ENCODE data around the gene PCSK5.

DNA sequence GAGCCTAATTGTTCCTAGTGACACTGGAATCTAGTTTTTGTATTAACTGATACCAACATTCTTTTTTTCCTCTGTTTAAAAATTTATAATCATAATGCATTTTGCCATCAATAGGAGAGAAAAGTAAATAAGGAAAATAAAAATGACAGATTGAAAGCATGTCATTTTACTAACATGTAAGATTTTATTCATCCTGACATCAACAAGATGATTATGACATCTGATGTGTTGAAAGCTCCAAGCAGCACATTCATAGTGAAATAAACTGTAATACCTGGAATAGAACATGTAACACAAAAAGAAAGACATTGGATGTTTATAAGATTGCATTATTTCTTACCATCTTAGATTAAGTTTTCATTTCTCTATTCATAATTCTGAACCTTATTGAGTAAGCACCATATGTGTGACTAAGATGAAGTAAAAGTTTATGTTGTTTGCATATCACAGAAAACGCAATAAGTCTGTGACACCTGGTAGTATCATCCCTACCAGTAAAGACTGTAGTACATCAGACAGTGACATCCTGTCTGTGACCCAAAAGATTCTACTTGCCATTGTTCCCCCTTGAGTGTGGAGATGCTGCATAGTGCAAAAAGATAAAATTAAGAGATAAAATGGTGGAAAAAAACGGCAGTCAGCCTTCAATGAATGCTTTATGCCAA is 225.6 kb downstream of the PCSK5 start:
- no peak for TF ChIP-seq CTCF (IDR thresholded peaks at IDR 0.05; ENCODE audit: low read depth, low read length, missing input control)
- TF ChIP-seq SP1 (IDR thresholded peaks at IDR 0.05): no peak
- TF ChIP-seq EGR1 (IDR thresholded peaks at IDR 0.05; ENCODE audit: low read depth in 2 of 2): no peak
